HepG2 (cell line): Measurements from ENCODE around the gene IL17F. TPM values are rescaled to one million over a fixed set of nuclear protein-coding genes. Genes with fewer than 3 reads are reported as not detected.

Experiments used
- BRF2 ChIP-seq: sonication (generic); formaldehyde crosslinking; IDR thresholded peaks from 2 replicates; pipeline ENCODE4 v1.8.1; 2022; ENCODE audit warnings: mild to moderate bottlenecking, missing genetic modification reagents
- FOXK1 ChIP-seq: sonication (generic); formaldehyde crosslinking; IDR thresholded peaks from 2 replicates; pipeline ENCODE4 v1.4.0; 2020; ENCODE audit warnings: low read depth, missing genetic modification reagents, borderline replicate concordance
- HMGA1 ChIP-seq: sonication (generic); formaldehyde crosslinking; conservative IDR thresholded peaks from 2 replicates; pipeline ENCODE4 v1.4.0; 2020; ENCODE audit warnings: missing genetic modification reagents
- IKZF5 ChIP-seq: IDR thresholded peaks from 2 replicates; pipeline ENCODE4 v1.6.1; 2018; ENCODE audit warnings: missing genetic modification reagents, mild to moderate bottlenecking, missing compliant biosample characterization
- KMT2A ChIP-seq: sonication (generic); formaldehyde crosslinking; IDR thresholded peaks from 2 replicates; pipeline ENCODE4 v1.4.0; 2020; ENCODE audit warnings: missing genetic modification reagents
- NR2F1 ChIP-seq, 2 experiments: fragments of 450-650 bp in 1 of 2; formaldehyde crosslinking in 1 of 2; IDR thresholded peaks; 2 replicates each; pipeline versions ENCODE4 v1.5.0 to v1.6.1; 2016 to 2020; ENCODE audit warnings: mild to moderate bottlenecking in 1 of 2, missing compliant biosample characterization in 1 of 2, missing genetic modification reagents in 1 of 2, moderate library complexity in 1 of 2
- SP2 ChIP-seq: sonication (generic); formaldehyde crosslinking; IDR thresholded peaks from 2 replicates; pipeline ENCODE4 v1.5.1; 2020; ENCODE audit warnings: mild to moderate bottlenecking, missing genetic modification reagents
- TFDP2 ChIP-seq: sonication (generic); formaldehyde crosslinking; IDR thresholded peaks from 2 replicates; pipeline ENCODE4 v1.4.0; 2020; ENCODE audit warnings: missing genetic modification reagents
- TOE1 ChIP-seq: sonication (generic); formaldehyde crosslinking; IDR thresholded peaks from 2 replicates; pipeline ENCODE4 v1.4.0; 2020; ENCODE audit warnings: mild to moderate bottlenecking, missing genetic modification reagents
- ZBTB25 ChIP-seq: IDR thresholded peaks from 2 replicates; pipeline ENCODE4 v1.6.1; 2018; ENCODE audit warnings: missing genetic modification reagents
- ZBTB38 ChIP-seq: sonication (generic); formaldehyde crosslinking; IDR thresholded peaks from 2 replicates; pipeline ENCODE4 v1.5.1; 2020; ENCODE audit warnings: mild to moderate bottlenecking, missing genetic modification reagents
- ZBTB39 ChIP-seq: sonication (generic); formaldehyde crosslinking; IDR thresholded peaks from 2 replicates; pipeline ENCODE4 v1.5.0; 2020; ENCODE audit warnings: missing genetic modification reagents
- ZFY ChIP-seq: sonication (generic); formaldehyde crosslinking; IDR thresholded peaks from 2 replicates; pipeline ENCODE4 v1.4.0; 2020; ENCODE audit warnings: missing genetic modification reagents
- ZIK1 ChIP-seq: sonication (generic); formaldehyde crosslinking; IDR thresholded peaks from 2 replicates; pipeline ENCODE4 v1.5.0; 2020; ENCODE audit warnings: mild to moderate bottlenecking, low read depth, missing genetic modification reagents, borderline replicate concordance
- ZNF317 ChIP-seq: sonication (generic); formaldehyde crosslinking; IDR thresholded peaks from 2 replicates; pipeline ENCODE4 v1.5.0; 2020; ENCODE audit warnings: mild to moderate bottlenecking, missing genetic modification reagents
- ZNF614 ChIP-seq: IDR thresholded peaks from 2 replicates; pipeline ENCODE4 v1.6.1; 2018; ENCODE audit warnings: missing biosample characterization, missing genetic modification reagents, inconsistent platforms, borderline replicate concordance
- ZNF678 ChIP-seq: sonication (generic); formaldehyde crosslinking; IDR thresholded peaks from 2 replicates; pipeline ENCODE4 v1.4.0; 2020; ENCODE audit warnings: mild to moderate bottlenecking, missing genetic modification reagents
- ZNF776 ChIP-seq: sonication (generic); formaldehyde crosslinking; IDR thresholded peaks from 2 replicates; pipeline ENCODE4 v1.4.0; 2020; ENCODE audit warnings: mild to moderate bottlenecking, missing genetic modification reagents
- ZNF800 ChIP-seq: sonication (generic); formaldehyde crosslinking; IDR thresholded peaks from 2 replicates; pipeline ENCODE4 v1.4.0; 2020; ENCODE audit warnings: missing genetic modification reagents
- ZNF878 ChIP-seq: sonication (generic); formaldehyde crosslinking; IDR thresholded peaks from 2 replicates; pipeline ENCODE4 v1.8.1; 2023; ENCODE audit warnings: mild to moderate bottlenecking, missing genetic modification reagents, moderate library complexity
- polyA plus RNA-seq, 8 experiments: library from polyadenylated mRNA; depleted of rRNA in 3 of 8; stranded (reverse) in 7 of 8; unstranded in 1 of 8; fragments of >200 nt; fragmentation: Illumina TruSeq in 4 of 8; extraction: Trizol in 4 of 8; gene quantifications; 2 replicates each; pipeline versions ENCODE4 v1.2.1 to v1.2.3, GENCODE V29; 2011 to 2016; ENCODE audit warnings: low read depth in 4 of 8, missing spikeins in 1 of 8, mixed read lengths in 1 of 8; ENCODE audit not compliant: insufficient read depth in 1 of 8
- total RNA-seq, 5 experiments: library from RNA; depleted of rRNA; stranded (reverse); fragments of >200 nt; fragmentation: Illumina TruSeq; extraction: Trizol; gene quantifications; 2 replicates each; pipeline ENCODE4 v1.2.3, GENCODE V29; 2016; ENCODE audit warnings: low read depth in 1 of 5

Gene IL17F
- total and polyA plus RNA-seq, 2 of the 13 experiments (the other 11 are each of a cell fraction or from before 2014, with no cell fraction given) = not detected

- 0 out of 2 replicates have a peak, but pooled peaks have one; percentile 40 for TF ChIP-seq ZNF800
- TF ChIP-seq TFDP2 (CRISPR knock-in tag) = peak; percentile 100
- TF ChIP-seq TOE1 (CRISPR knock-in tag) = peak; percentile 59; the same call in 1 of the 2 replicates
- TF ChIP-seq ZNF614 = no peak
- peak; percentile 91; the same call in 1 of the 2 replicates for TF ChIP-seq KMT2A
- peak; percentile 38; the same call in 1 of the 2 replicates for TF ChIP-seq ZNF776 (CRISPR knock-in tag)
- TF ChIP-seq HMGA1 = no peak
- TF ChIP-seq ZIK1 (CRISPR knock-in tag) = peak; percentile 18; the same call in 1 of the 2 replicates
- TF ChIP-seq ZNF317 (CRISPR knock-in tag) = peak; percentile 60
- TF ChIP-seq NR2F1 (CRISPR knock-in tag; IDR thresholded peaks at IDR 0.05) = no peak
- TF ChIP-seq ZFY = peak; percentile 95
- TF ChIP-seq ZNF678 (CRISPR knock-in tag) = no peak; the same call in 1 of the 2 replicates
- TF ChIP-seq ZBTB25 (CRISPR knock-in tag) = no peak
- TF ChIP-seq ZBTB39 (CRISPR knock-in tag) = peak; percentile 68; the same call in 1 of the 2 replicates
- peak; percentile 99 for TF ChIP-seq ZNF878 (CRISPR knock-in tag)
- TF ChIP-seq FOXK1 (CRISPR knock-in tag) = peak; percentile 45; the same call in 1 of the 2 replicates
- peak; percentile 97 for TF ChIP-seq BRF2
- peak; percentile 96 for TF ChIP-seq SP2 (CRISPR knock-in tag)
- TF ChIP-seq IKZF5 = peak; percentile 69
- peak; percentile 79 for TF ChIP-seq ZBTB38 (CRISPR knock-in tag)
These were observed 40.3 kb upstream of the IL17F start, which contains the start of gene MCM3 (continued) for GRCh38 chr6:52284460-52285176.
